Activated CD8-positive, alpha-beta memory T cell treated with anti-CD3 and anti-CD28 coated beads for 36 hours (primary cell): ENCODE measurements around the gene CCDC191. TPM values are rescaled to one million over a fixed set of nuclear protein-coding genes. Genes with fewer than 3 reads are reported as not detected.

Experiments
- CTCF ChIA-PET: fragments of 350-600 bp; sonication (Branson Sonifier 250); formaldehyde crosslinking; loops from one replicate; lab custom pipeline; 2021; ENCODE audit warnings: antibody characterized with exemption; lab: Charles Lee
- POLR2A ChIA-PET: fragments of 350-600 bp; sonication (Branson Sonifier 250); formaldehyde crosslinking; loops from one replicate; lab custom pipeline; 2021; ENCODE audit warnings: antibody characterized with exemption; lab: Charles Lee
- total RNA-seq, 2 experiments: library from RNA; stranded (reverse); gene quantifications; one replicate each; pipeline ENCODE4 v1.2.3, GENCODE V29; 2021

CCDC191 gene
- total RNA-seq, 2 experiments from 2014 or later, result 1.2 to 2.0 TPM

DNA sequence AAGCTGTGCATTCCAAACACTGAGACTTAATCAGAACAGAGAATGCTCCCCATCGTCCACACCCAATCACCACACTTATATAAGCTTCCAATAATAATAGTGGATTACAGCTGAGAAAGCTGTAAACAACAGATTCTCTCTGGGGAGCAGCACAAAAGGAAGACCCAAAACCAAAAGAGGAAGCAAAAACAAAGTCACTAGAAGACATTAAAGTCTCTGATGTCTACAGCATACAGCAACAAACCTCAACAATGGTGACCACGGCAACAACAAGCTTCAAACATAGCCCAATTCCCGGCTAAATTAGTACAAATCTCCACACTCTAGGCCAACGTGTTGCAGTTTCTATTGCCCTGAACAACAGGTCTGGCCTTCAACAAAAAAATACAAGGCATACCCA lies 70.8 kb downstream of the CCDC191 start:
- CTCF ChIA-PET, result no interaction called here
- POLR2A ChIA-PET, result no interaction called here

DNA sequence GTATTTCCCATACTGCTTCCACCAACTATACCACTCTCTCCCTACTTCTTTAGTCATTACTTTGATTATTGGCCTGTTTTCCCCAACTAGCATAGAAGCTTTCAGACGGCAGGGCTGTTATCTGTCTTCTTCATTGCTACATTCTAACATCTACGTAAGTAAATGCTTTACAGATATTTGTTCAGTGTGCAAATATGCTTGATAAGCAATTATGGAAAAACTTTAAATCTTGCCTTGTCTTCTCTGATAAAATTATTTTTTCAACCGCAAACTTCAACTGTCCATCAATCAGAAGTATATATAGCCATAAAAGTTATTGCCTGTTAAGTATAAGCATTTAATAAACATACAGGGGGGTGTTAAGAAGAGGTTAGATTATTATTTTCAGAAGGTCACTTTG lies 72.8 kb downstream of the CCDC191 start:
- ChIA-PET CTCF (no interaction called here), POLR2A (no interaction called here)

DNA sequence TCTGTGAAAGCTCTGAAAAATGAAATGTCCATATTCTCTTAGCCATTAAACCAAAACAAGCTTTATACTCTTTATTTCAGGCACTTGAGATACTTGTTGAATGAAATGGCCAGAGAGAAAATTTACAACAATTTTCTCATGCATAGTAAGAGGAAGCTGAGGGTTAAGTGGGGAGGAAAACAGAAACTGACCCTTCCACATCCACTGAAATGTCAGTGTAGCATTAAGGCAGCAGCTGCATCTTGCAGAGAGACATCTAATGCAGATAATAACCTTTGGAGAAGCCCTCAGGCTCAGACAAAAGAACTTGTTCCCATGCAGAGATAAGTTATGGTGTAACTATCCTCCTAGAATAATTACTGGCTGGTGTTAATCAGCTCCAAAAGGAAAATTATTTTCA lies 74.5 kb downstream of the CCDC191 start:
- CTCF ChIA-PET, result interaction anchor here (1.1 kb wide), 1 partner anchor 137 kb away, joined by 3 read pairs; no protein-coding TSS in a partner anchor
- POLR2A ChIA-PET, result interaction anchor here (1.1 kb wide), 1 partner anchor 34 kb away, joined by 3 read pairs; no protein-coding TSS in a partner anchor

DNA sequence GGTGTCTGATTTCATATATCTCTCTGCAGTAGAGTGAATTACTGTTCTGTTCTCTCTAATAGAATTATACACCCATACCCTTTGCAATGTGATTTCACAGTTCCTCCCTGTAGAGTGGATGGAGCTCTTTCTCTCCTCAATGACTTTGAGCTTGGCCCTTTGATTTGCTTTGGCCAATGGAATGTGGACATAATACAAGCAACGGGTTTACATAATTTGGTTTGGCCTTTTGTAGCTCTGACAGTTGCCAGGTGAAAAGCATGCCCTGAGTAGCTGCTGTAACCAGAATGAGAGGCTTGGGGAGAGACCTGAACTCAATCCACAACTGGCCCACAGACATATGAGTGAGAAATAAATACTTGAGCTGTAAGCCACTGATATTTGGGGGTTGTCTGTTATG lies 76.4 kb downstream of the CCDC191 start:
- ChIA-PET POLR2A (no interaction called here), CTCF (no interaction called here)

DNA sequence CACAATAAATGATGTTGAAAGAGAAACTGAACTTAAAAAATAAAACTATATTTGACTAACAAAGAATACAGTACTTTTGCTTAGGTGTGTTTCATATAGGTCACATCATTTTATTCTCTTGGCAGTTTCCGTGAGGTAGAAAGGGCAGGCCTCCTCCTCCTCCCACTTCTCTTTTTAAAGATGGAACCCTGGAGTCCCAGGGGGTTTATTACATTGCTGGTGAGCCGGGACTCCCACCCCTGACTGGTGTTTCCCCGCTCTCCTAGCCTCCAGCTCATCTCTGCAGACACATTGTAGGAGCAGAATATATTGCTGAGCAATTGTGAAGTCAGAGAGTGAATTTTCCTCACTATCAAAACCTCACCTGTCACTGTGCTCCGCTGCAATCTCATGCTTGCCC lies 78.5 kb downstream of the CCDC191 start:
- POLR2A ChIA-PET, result no interaction called here
- CTCF ChIA-PET, result no interaction called here

DNA sequence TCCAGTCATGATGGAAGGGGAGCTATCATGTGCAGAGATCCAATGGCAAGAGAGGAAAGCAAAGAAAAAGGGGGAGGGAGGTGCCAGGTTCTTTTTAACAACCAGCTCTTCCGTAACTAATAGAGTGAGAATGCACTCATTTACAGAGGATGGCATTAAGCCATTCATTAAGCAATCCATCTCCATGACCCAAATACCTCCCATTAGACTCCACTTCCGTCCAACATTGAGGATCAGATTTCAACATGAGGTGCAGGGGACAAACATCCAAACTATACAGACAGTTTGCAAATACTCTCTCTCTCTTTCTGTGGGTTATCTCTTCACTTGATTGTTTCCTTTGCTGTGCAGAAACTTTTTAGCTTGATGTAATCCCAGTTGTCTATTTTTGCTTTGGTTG lies 87.3 kb downstream of the CCDC191 start:
- POLR2A ChIA-PET, result no interaction called here
- CTCF ChIA-PET, result interaction anchor here (0.7 kb wide), 1 partner anchor 13 kb away, joined by 3 read pairs; no protein-coding TSS in a partner anchor

DNA sequence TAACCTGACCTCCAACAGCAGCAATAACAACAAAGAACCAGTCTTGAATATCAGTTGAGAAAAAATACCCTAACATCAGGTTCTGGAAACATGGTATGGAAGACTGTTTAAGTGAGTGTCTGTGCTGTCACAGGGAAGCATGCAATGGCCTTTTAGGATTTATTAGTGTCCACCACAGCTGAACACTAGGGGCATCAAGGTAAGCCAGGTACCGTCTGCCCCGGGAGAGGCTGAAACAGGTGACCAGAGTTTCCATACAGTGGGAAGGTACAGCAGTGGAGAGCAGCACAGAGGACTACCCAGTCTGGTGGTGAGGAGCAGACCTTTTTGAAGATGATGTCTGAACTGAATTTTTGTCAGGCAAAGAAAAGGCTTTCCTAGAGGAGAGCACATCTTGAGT lies 90.2 kb downstream of the CCDC191 start:
- CTCF ChIA-PET, result no interaction called here
- POLR2A ChIA-PET, result no interaction called here

DNA sequence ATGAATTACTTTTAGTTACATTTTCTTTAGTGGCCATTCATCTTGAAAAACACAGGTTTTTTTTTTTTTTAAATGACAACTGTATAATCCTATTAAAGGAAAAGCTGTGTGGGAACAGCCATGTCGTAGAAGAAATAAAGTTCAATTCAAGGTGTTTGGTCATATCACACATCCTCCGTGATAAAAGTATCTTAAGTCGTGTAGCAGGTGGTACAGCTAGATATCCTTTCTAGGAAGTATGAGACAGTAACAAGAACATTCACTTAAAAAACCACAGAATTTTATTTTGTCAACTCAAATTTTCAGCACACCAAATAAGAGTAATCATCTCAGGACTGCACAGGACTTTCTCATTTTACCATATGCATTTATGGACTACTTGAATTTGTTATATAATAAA lies 92.4 kb downstream of the CCDC191 start:
- ChIA-PET CTCF (no interaction called here), POLR2A (interaction anchor here (0.7 kb wide), 1 partner anchor 1230 kb away, joined by 6 read pairs; no protein-coding TSS in a partner anchor)

DNA sequence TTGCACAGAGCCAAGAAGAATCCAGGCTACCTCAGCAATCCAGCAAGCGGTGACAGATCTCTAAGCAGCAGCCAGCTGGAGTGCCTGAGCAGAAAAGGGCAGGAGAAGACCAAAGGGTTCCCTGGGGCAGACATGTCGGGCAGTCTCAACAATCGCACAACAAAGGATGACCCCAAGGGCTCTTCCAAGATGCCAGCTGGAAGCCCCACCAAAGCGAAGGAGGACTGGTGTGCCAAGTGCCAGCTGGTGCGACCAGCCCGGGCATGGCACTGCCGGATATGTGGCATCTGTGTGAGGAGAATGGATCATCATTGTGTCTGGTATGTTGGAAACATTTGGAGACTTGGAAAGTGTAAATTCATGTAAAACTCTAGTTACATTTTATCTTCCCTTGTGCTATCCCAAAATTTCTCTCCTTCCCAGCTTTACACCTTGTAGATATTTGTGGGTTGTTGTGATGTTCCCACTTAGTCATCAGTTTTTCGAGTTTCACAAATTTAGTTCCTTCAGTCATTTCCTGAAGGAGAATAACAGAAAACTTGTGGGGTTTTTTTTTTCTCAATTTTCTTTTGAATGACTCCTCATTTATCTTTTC lies 102.1 kb downstream of the CCDC191 start:
- CTCF ChIA-PET, result no interaction called here
- POLR2A ChIA-PET, result no interaction called here

DNA sequence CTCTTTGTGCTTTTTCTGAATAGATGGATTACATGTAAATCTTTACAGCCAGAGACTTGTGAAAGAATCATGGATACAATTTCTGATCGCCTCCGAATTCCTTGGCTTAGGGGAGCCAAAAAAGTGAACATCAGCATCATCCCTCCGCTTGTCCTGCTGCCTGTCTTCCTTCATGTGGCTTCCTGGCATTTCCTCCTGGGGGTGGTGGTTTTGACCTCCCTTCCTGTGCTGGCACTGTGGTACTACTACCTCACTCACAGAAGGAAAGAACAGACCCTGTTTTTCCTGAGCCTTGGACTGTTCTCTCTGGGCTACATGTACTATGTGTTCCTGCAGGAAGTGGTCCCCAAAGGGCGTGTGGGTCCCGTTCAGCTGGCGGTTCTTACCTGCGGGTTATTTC lies 102.6 kb downstream of the CCDC191 start:
- POLR2A ChIA-PET, result no interaction called here
- CTCF ChIA-PET, result no interaction called here

DNA sequence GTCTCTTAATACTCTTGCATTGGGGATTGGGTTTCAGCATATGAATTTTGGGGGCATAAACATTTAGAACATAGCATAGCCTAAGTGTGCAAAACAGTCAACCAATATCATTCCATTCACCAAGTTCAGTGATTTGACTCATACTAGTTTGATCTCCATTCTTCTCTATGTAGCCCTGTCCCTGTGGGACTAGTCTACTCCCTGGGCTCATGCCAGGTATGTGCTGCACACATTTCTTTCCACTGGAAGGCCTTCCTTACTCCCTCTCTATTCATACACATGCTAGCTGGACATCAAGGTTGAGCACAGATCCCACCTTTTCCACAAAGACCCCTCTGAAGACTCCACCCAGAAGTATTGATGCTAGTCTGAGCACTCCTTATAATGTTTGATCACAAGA lies 103.4 kb downstream of the CCDC191 start:
- POLR2A ChIA-PET, result no interaction called here
- CTCF ChIA-PET, result no interaction called here

DNA sequence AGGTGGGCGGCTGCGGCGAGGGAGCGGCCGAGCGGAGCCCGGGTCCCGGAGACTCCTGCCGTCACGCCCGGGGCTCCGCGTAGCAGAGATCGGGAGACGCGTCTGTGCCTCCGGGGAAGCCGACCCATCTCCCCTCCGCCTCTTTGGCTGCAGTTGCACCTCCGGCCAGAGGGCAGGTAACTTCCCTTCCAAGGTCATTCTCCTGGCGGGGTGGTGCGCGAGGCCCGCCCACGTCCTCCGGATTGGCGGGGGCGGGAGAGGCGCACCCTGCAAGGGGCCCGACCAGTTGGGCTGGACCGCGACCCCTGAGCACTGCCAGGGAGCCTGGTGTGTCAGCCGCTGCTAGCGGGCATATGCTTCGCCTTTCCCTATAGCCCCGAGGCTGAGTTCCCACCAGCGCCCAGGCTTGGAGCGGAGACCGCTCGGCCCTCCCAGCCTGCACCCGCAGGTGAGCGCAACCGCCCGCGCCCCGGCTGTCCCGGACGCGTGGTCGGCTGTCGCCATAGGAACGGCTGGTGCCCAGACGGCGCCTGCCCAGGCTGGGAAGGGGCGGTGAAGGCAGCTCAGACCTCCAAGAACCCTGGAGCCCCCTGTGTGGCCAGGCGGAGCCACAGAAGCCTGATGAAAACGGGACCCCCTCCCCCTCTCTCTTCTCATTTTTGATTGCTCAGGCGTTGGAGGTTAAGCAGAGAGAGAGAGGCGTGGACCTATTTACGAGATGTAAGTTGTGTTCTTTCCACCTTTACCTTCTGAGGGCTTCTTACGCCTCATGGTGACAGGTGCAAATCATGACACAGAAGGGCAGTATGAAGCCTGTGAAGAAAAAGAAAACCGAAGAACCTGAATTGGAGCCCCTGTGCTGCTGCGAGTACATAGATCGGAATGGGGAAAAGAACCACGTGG lies 108.1 kb downstream of the CCDC191 start:
- POLR2A ChIA-PET, result no interaction called here
- CTCF ChIA-PET, result no interaction called here

DNA sequence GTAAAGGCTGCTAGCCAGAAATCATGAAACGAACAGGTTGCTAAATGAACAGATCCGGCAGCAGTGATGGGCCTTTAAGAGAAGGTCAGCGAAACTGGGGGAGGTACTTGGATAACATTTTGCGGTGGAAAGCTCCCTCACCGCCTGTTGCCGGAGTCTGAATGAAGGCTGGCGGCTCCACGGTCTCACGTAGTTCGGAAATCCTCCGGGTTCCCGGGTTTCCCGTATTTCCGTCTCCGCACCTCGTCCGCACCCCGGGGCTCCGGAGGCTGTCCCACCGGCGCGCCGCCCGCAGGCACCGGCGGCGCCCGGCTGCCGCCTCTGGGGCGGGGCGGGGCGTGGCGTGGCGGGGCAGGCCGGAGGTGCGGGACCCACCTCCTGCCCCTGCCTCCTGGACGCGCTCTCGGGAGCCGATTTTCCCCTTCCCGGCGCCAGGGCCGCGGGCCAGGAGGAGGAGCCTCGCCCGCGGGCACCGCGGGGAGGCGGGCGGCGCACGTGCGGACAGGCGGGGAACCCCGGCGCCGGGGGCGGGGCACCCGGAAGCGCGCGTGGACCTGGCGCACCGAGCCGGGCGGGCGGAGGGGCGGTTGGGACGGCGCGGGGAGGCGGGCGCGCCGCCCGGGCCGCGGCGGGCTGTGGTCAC lies 108.8 kb downstream of the CCDC191 start, which contains the start of gene ZDHHC23:
Gene ZDHHC23 (plus strand): TSS at position 642 of the 643 bp plus-strand sequence. CDS start 790 bp downstream, outside the sequence.
- ChIA-PET POLR2A (interaction anchor here (1.0 kb wide), 1 partner anchor 34 kb away, joined by 3 read pairs; no protein-coding TSS in a partner anchor), CTCF (no interaction called here)

DNA sequence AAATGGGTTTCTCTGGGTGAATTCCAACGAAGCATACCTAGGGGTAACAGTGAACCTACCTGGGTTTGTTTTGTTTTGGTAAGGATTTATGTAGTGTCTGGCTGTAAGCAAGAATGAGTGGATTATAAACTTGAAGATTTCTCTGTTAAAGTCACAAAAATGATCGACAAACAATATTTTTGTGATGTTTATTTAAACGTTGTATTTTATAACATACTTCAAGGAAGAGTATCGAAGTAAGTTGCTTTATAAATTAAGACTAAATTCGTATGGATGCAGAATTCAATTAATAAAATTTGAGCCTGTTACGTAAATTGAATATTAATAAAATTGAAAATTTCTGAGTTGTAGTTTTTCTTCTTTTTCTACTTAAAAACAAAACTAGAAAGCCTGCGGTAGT lies 109.5 kb downstream of the CCDC191 start:
- ChIA-PET POLR2A (interaction anchor here (1.0 kb wide), 1 partner anchor 35 kb away, joined by 3 read pairs; no protein-coding TSS in a partner anchor), CTCF (no interaction called here)

DNA sequence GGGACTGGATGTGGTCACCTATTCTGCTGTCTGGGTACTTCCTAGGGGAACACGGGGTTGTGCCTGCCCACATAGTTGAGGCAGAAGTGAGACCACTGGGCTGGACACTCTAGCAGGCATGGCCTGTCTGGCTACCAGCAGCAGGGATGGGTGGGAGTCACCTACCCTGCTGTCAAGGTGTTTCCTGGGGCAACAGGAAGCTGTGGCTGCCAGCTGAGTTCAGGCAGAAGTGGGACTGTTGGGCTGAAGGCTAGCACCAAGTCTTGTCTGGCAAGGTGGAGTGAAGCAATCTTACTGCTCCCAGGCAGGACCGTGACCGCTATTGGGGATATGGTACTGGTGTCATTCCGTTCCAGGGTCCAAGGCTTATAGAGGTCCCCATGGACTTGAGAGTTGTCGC lies 128.8 kb downstream of the CCDC191 start:
- ChIA-PET POLR2A (no interaction called here), CTCF (no interaction called here)

DNA sequence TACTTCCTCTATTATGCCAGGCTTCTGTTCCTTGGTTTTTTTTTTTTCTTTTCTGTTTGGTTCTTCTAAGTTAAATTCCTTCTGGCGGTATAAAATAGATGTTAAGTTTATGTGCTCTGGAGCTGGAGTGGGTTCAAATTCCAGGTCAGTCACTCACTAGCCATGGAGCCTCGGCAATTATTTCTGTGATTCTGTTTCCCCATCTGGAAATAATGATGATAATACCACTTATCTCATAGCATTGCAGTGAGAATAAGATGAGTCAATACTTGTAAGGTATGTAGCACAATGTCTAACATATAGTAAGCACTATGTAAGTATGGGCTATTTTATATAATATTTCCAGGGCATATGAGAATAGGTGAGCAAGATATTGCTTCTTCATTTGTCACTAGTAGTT lies 141.7 kb downstream of the CCDC191 start:
- CTCF ChIA-PET, result no interaction called here
- POLR2A ChIA-PET, result no interaction called here
